CD14-positive monocyte (primary cell): ENCODE results near the gene ADAM8. TPM values are rescaled to one million over a fixed set of nuclear protein-coding genes. Genes with fewer than 3 reads are reported as not detected.
A peak's percentile ranks its signal among the peaks of the same experiment; 100 is the strongest.

Experiments
- DNase-seq, 3 donors: peaks; one replicate each; pipeline ENCODE4 v3.0.0-alpha.2; 2011 to 2022
- H2AFZ ChIP-seq: 2 replicates; pipeline ENCODE4 v1.6.0; 2012; ENCODE audit warnings: mild to moderate bottlenecking, low read depth, low read length, inconsistent platforms; ENCODE audit not compliant: insufficient read depth, poor library complexity, severe bottlenecking
- H3K27ac ChIP-seq, 2 donors: 1 replicate in 1 of 2; 2 replicates in 1 of 2; pipeline ENCODE4 v1.5.1; 2012 to 2013; ENCODE audit warnings: low read length in 2 of 2, control low read depth in 1 of 2, inconsistent platforms in 1 of 2, low read depth in 1 of 2, mild to moderate bottlenecking in 1 of 2
- H3K27me3 ChIP-seq, 2 donors: one replicate each; pipeline versions ENCODE4 v1.6.0 to v1.6.1; 2011 to 2013; ENCODE audit warnings: low read length in 2 of 2; ENCODE audit not compliant: control insufficient read depth in 2 of 2, insufficient read depth in 2 of 2
- H3K36me3 ChIP-seq, 2 donors: replicated peaks in 1 of 2; 1 replicate in 1 of 2; 2 replicates in 1 of 2; pipeline versions ENCODE4 v1.5.1 to v1.6.1; 2012 to 2013; ENCODE audit warnings: low read length in 2 of 2, control low read depth in 1 of 2, inconsistent platforms in 1 of 2, mild to moderate bottlenecking in 1 of 2; ENCODE audit not compliant: insufficient read depth in 2 of 2, control insufficient read depth in 1 of 2
- H3K4me1 ChIP-seq, 2 donors: 1 replicate in 1 of 2; 2 replicates in 1 of 2; pipeline versions ENCODE4 v1.5.1 to v1.6.1; 2012 to 2013; ENCODE audit warnings: low read length in 2 of 2, control low read depth in 1 of 2, inconsistent platforms in 1 of 2, mild to moderate bottlenecking in 1 of 2, moderate library complexity in 1 of 2; ENCODE audit not compliant: insufficient read depth in 2 of 2, control insufficient read depth in 1 of 2
- H3K4me2 ChIP-seq: replicated peaks from 2 replicates; pipeline ENCODE3; 2012; ENCODE audit warnings: low read length, moderate library complexity, mild to moderate bottlenecking; ENCODE audit not compliant: poor library complexity, severe bottlenecking; ENCODE audit errors: extremely low read depth
- H3K4me3 ChIP-seq, 3 experiments: fragments of 200-600 bp in 1 of 3; sonication (generic) in 1 of 3; replicated peaks in 1 of 3; 1 replicate in 2 of 3; 2 replicates in 1 of 3; pipeline ENCODE4 v1.5.1; 2011 to 2013; ENCODE audit warnings: low read length in 3 of 3, mild to moderate bottlenecking in 3 of 3, control low read depth in 2 of 3, low read depth in 2 of 3, inconsistent platforms in 1 of 3, moderate library complexity in 1 of 3
- H3K79me2 ChIP-seq: 2 replicates; pipeline ENCODE4 v1.6.0; 2012; ENCODE audit warnings: mild to moderate bottlenecking, control low read depth, inconsistent platforms, low read length, moderate library complexity; ENCODE audit not compliant: insufficient read depth
- H3K9ac ChIP-seq: 2 replicates; pipeline ENCODE4 v1.6.0; 2017; ENCODE audit warnings: low read length, mild to moderate bottlenecking; ENCODE audit not compliant: insufficient read depth, poor library complexity, severe bottlenecking
- H3K9me3 ChIP-seq, 2 donors: replicated peaks in 1 of 2; 1 replicate in 1 of 2; 2 replicates in 1 of 2; pipeline versions ENCODE4 v1.5.1 to v1.6.1; 2012 to 2013; ENCODE audit warnings: low read length in 2 of 2, control low read depth in 1 of 2; ENCODE audit not compliant: control insufficient read depth in 1 of 2, insufficient read depth in 1 of 2
- H4K20me1 ChIP-seq: 2 replicates; pipeline ENCODE4 v1.6.0; 2012; ENCODE audit warnings: mild to moderate bottlenecking, low read length, control low read depth, moderate library complexity; ENCODE audit not compliant: insufficient read depth
- H3K27ac Mint-ChIP-seq, 7 donors: one replicate each; pipeline ENCODE4 v1.8.0; 2020; ENCODE audit warnings: mild to moderate bottlenecking in 7 of 7, mixed read lengths in 7 of 7, moderate library complexity in 6 of 7, inconsistent platforms in 2 of 7
- H3K27me3 Mint-ChIP-seq, 3 donors: one replicate each; pipeline ENCODE4 v1.8.0; 2021 to 2022; ENCODE audit warnings: low read depth in 3 of 3, mild to moderate bottlenecking in 3 of 3, mixed read lengths in 3 of 3, moderate library complexity in 3 of 3, inconsistent platforms in 1 of 3
- H3K36me3 Mint-ChIP-seq, 2 donors: one replicate each; pipeline ENCODE4 v1.8.0; 2020; ENCODE audit warnings: mixed read lengths in 2 of 2, inconsistent platforms in 1 of 2, mild to moderate bottlenecking in 1 of 2
- H3K4me1 Mint-ChIP-seq: one replicate; pipeline ENCODE4 v1.8.0; 2020; ENCODE audit warnings: mild to moderate bottlenecking, mixed read lengths
- H3K4me3 Mint-ChIP-seq, 2 donors: one replicate each; pipeline ENCODE4 v1.8.0; 2020; ENCODE audit warnings: mild to moderate bottlenecking in 2 of 2, mixed read lengths in 2 of 2, moderate library complexity in 1 of 2
- H3K9me3 Mint-ChIP-seq, 7 donors: one replicate each; pipeline ENCODE4 v1.8.0; 2020 to 2022; ENCODE audit warnings: mixed read lengths in 7 of 7, mild to moderate bottlenecking in 6 of 7, moderate library complexity in 6 of 7, inconsistent platforms in 2 of 7
- CTCF ChIP-seq: fragments of 200-600 bp; IDR thresholded peaks from one replicate; pipeline ENCODE4 v1.8.0; 2022; ENCODE audit warnings: antibody characterized with exemption, mild to moderate bottlenecking
- WGBS: methylation state at CpG from one replicate; pipeline ENCODE4 v1.1.5; 2013; ENCODE audit warnings: missing lambda C conversion rate; ENCODE audit not compliant: insufficient coverage; 5-methylcytosine and 5-hydroxymethylcytosine counted together
- intact Hi-C, 2 donors: fragments of 100-400 bp; cut with micrococcal nuclease; formaldehyde crosslinking; loops; one replicate each; pipeline versions ENCODE4 v1.15.0 to v1.15.1; 2023
- polyA plus RNA-seq, 3 donors: library from polyadenylated mRNA; depleted of rRNA in 1 of 3; unstranded in 2 of 3; stranded (reverse) in 1 of 3; fragments of 300-500 nt in 2 of 3; fragments of >200 nt in 1 of 3; fragmentation: Illumina TruSeq in 2 of 3; gene quantifications; 1 replicate in 2 of 3; 2 replicates in 1 of 3; pipeline ENCODE4 v1.2.3, GENCODE V29; 2012 to 2021

The ADAM8 gene
- polyA plus RNA-seq, 3 donors: 32.7 to 228 (median 72.8) TPM

DNA sequence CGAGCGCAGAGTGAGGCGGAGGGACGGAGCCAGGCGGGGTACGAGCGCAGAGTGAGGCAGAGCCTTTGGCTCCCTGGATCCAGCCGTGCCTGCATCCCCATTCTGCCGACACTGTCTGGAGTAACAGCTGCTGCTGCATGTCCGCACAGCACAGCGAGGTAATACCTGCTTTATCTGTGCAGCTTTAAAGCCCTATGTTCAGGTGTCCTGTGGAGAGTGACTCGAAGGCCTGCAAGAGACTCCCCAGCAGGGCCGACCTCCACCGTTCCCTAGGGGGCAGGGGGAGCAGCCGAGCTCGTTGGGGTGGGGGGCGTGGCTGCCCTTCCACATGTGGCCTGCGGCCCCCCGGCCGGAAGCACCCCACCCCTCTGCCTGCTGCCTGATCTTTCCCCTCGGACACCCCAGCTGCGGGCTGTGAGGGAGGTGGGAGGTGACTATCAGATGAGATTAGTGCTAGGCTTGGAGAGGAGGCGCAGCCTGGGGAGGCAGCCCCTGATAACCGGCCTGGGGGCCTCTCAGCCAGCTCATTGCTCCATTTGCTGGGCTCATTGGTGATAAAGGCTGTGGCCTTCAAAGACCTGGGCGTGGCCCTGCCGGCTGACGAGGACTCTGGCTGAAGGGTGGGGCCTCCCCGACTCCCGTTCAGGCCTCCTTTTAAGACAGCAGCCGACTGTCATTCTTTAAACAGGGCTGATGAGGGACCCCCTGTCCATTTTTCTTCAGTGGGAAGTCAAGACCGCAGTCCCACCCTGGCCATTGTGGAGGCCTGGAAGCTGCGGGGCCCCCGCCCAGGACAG is 31.0 kb downstream of the ADAM8 start:
- peaks cover 0 to 2% of the 10 kb centered on the region in 2 donors for H3K36me3 Mint-ChIP-seq

DNA sequence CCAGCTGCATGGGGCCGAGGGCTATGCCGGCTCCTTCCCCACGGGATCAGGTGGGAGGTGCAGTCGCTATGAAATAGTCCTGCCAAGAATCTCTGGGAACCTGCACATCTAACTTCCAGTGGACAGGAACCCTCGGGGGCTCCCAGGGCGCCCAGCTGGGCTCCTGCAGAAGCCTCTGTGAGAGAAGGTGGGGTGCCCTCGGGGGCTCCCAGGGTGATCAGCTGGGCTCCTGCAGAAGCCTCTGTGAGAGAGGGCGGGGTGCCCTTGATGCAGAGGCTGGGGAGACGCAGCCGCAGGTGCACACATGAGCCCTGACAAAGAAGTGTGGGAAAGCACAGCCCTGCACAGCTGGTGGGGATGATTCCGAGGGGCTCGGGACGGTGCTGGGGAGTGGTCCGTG is 33.1 kb downstream of the ADAM8 start:
- peaks cover 6% of the 10 kb centered on the region for H4K20me1 ChIP-seq
- H3K4me1 ChIP-seq: peaks cover 27 to 41% of the 10 kb centered on the region in 2 donors
- no peak overlapping the region for H3K27ac Mint-ChIP-seq
- H3K36me3 Mint-ChIP-seq: peaks cover 8 to 12% of the 10 kb centered on the region in 2 donors
- H3K9me3 Mint-ChIP-seq: peaks cover 0 to 3% (median under 1%) of the 10 kb centered on the region in 7 donors
- no peaks in the 10 kb centered on the region for H3K9me3 ChIP-seq
- no peak overlapping the region for H3K4me2 ChIP-seq
- H3K79me2 ChIP-seq: no peaks in the 10 kb centered on the region
- peaks cover 31% of the 10 kb centered on the region for H3K4me1 Mint-ChIP-seq
- no peak overlapping the region for H3K4me3 ChIP-seq
- H3K4me3 Mint-ChIP-seq: no peak overlapping the region
- intact Hi-C loops: loop anchor here in 1 of 2 donors (10.0 kb wide), 1 partner anchor 229 kb away; no protein-coding TSS in a partner anchor
- WGBS: 91% methylated on average over 13 of the region's 14 CpGs
- no peak overlapping the region for H3K27ac ChIP-seq
- DNase-seq: no peak
- peaks cover 29 to 66% (median 44%) of the 10 kb centered on the region in 3 donors for H3K27me3 Mint-ChIP-seq
- H2AFZ ChIP-seq: no peak overlapping the region
- no peaks in the 10 kb centered on the region for H3K36me3 ChIP-seq
- H3K9ac ChIP-seq: no peak overlapping the region
- peaks cover 0 to 38% of the 10 kb centered on the region in 2 donors for H3K27me3 ChIP-seq
- no peak for TF ChIP-seq CTCF

More for the DNA sequence above, 31.0 kb downstream of the ADAM8 start:
- Mint-ChIP-seq H3K4me1 (peaks cover 30% of the 10 kb centered on the region), H3K4me3 (peak overlapping the region in 1 of 2 donors; percentile 30), H3K27ac (peak overlapping the region in 1 of 7 donors; percentile 36), H3K27me3 (peaks cover 29 to 59% (median 40%) of the 10 kb centered on the region in 3 donors), H3K9me3 (peaks cover 0 to 2% (median 0%) of the 10 kb centered on the region in 7 donors)
- H3K27ac ChIP-seq: no peak overlapping the region
- H2AFZ ChIP-seq: no peak overlapping the region
- H3K79me2 ChIP-seq: no peaks in the 10 kb centered on the region
- TF ChIP-seq CTCF: no peak
- no peak overlapping the region for H3K9ac ChIP-seq
- WGBS: 79% methylated on average over 27 of the region's 33 CpGs
- no peaks in the 10 kb centered on the region for H3K36me3 ChIP-seq
- no peak overlapping the region for H3K4me3 ChIP-seq
- no peak overlapping the region for H3K4me2 ChIP-seq
- intact Hi-C loops: loop anchor here in 1 of 2 donors (10.0 kb wide), 1 partner anchor 231 kb away; no protein-coding TSS in a partner anchor
- DNase-seq: no peak
- peaks cover 15 to 32% of the 10 kb centered on the region in 2 donors for H3K4me1 ChIP-seq
- H3K27me3 ChIP-seq: peaks cover 0 to 30% of the 10 kb centered on the region in 2 donors
- H4K20me1 ChIP-seq: peaks cover 6% of the 10 kb centered on the region
- no peaks in the 10 kb centered on the region for H3K9me3 ChIP-seq
